SK-N-SH treated with all-trans-retinoic acid at 6 μM for 48 hours (cell line): ENCODE data around the gene GGACT.

Source experiments
- CSRNP3 ChIP-seq: fragments of 250-450 bp; sonication (Bioruptor Pico); IDR thresholded peaks from 2 replicates; pipeline ENCODE4 v1.5.1; 2021; ENCODE audit warnings: mild to moderate bottlenecking, moderate library complexity
- ISL1 ChIP-seq: fragments of 250-450 bp; sonication (Bioruptor Pico); IDR thresholded peaks from 2 replicates; pipeline ENCODE4 v2.1.2; 2022; ENCODE audit warnings: mild to moderate bottlenecking, moderate library complexity
- OSR1 ChIP-seq: fragments of 250-450 bp; sonication (Bioruptor Pico); IDR thresholded peaks from 2 replicates; pipeline ENCODE4 v1.8.0; 2022; ENCODE audit warnings: moderate library complexity, mild to moderate bottlenecking, inconsistent platforms
- PATZ1 ChIP-seq: fragments of 250-450 bp; sonication (Bioruptor Pico); IDR thresholded peaks from 2 replicates; pipeline ENCODE4 v1.8.0; 2020; ENCODE audit warnings: mild to moderate bottlenecking, moderate library complexity, borderline replicate concordance
- ZC3H10 ChIP-seq: fragments of 250-450 bp; sonication (Bioruptor Pico); IDR thresholded peaks from 2 replicates; pipeline ENCODE4 v1.5.1; 2021; ENCODE audit warnings: mild to moderate bottlenecking, moderate library complexity
- ZNF565 ChIP-seq: fragments of 450-650 bp; formaldehyde crosslinking; conservative IDR thresholded peaks from 2 replicates; pipeline ENCODE4 v1.5.0; 2020; ENCODE audit warnings: low read depth, mild to moderate bottlenecking, moderate library complexity

- TF ChIP-seq ZNF565 (CRISPR knock-in tag) (no peak), CSRNP3 (CRISPR knock-in tag) (no peak), PATZ1 (no peak), ZC3H10 (CRISPR knock-in tag) (no peak), ISL1 (CRISPR knock-in tag) (no peak), OSR1 (CRISPR knock-in tag) (no peak)
These were observed 62.1 kb downstream of the GGACT start for GRCh38 chr13:100526318-100527000.
